ENCODE data around the gene COMT.
"Not testable (repeated sequence)": the region's sequence is repeated elsewhere in the genome, so short reads cannot be mapped to it uniquely, and the experiment has no call there.

The COMT gene

GRCh38 chr22:19929586-19930550 is 11.7 kb upstream of the COMT start:
- no peak for TF ChIP-seq ZNF274 (IDR thresholded peaks at IDR 0.05; ENCODE audit: low read depth, low read length)
- no peak overlapping the region for H3K4me3 ChIP-seq (ENCODE audit: low read length)

GRCh38 chr22:19930551-19931486 is 10.8 kb upstream of the COMT start:
- no peak overlapping the region for H3K4me3 ChIP-seq (ENCODE audit: low read length)
- no peak for TF ChIP-seq ZNF274 (IDR thresholded peaks at IDR 0.05; ENCODE audit: low read depth, low read length)

GRCh38 chr22:19931514-19931913 is 10.1 kb upstream of the COMT start:
- H3K4me3 ChIP-seq (ENCODE audit: low read length): no peak overlapping the region

GRCh38 chr22:19932367-19933206 is 9.0 kb upstream of the COMT start:
- TF ChIP-seq ZNF274 (IDR thresholded peaks at IDR 0.05; ENCODE audit: low read depth, low read length): no peak
- H3K4me3 ChIP-seq (ENCODE audit: low read length): no peak overlapping the region

More at GRCh38 chr22:19931514-19931913, 10.1 kb upstream of the COMT start:
- no peak for TF ChIP-seq ZNF274 (IDR thresholded peaks at IDR 0.05; ENCODE audit: low read depth, low read length)

GRCh38 chr22:19933341-19934241 is 8.0 kb upstream of the COMT start:
- TF ChIP-seq ZNF274 (IDR thresholded peaks at IDR 0.05; ENCODE audit: low read depth, low read length): no peak
- H3K4me3 ChIP-seq (ENCODE audit: low read length): no peak overlapping the region

GRCh38 chr22:19935123-19935718 is 6.4 kb upstream of the COMT start:
- H3K4me3 ChIP-seq (ENCODE audit: low read length): not testable (repeated sequence)

GRCh38 chr22:19936513-19936912 is 5.1 kb upstream of the COMT start:
- TF ChIP-seq ZNF274 (IDR thresholded peaks at IDR 0.05; ENCODE audit: low read depth, low read length): no peak
- no peak overlapping the region for H3K4me3 ChIP-seq (ENCODE audit: low read length)

- no peak for TF ChIP-seq ZNF274 (IDR thresholded peaks at IDR 0.05; ENCODE audit: low read depth, low read length)
- H3K4me3 ChIP-seq (ENCODE audit: low read length): no peak overlapping the region
These were observed 3.7 kb upstream of the COMT start for GRCh38 chr22:19937616-19938473.

GRCh38 chr22:19940536-19941364 is 822 bp upstream of the COMT start:
- peak overlapping the region; percentile 88 for H3K4me3 ChIP-seq (ENCODE audit: low read length)
- TF ChIP-seq ZNF274 (IDR thresholded peaks at IDR 0.05; ENCODE audit: low read depth, low read length): no peak

GRCh38 chr22:19942157-19943081 is 847 bp downstream of the COMT start:
- TF ChIP-seq ZNF274 (IDR thresholded peaks at IDR 0.05; ENCODE audit: low read depth, low read length): no peak
- H3K4me3 ChIP-seq (ENCODE audit: low read length): peak overlapping the region; percentile 88
